Measurements from ENCODE around the gene TRIM68.

The TRIM68 gene

DNA sequence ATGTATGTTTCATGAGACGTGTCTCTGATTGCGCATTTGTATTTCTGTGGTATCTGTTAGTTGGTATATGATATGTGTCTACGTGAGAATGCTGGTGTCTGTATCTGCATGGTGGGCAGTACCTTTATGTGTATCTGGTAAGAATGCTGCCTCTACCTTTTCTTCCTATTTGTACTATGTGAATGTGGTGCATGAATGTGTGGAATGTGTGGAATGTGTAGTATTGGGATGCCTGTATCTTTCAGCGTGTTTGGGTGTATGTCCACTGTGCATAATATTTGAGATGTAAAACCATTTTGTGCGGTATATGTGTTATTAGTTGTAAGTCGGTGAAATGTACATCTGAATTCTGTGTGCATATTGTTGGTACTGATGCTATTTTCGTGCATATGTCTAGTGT is 33.5 kb upstream of the TRIM68 start:
- no peak overlapping the region for H3K4ac ChIP-seq (ENCODE audit: low read depth in 1 of 2, low read length in 2 of 2)
- no peak for DNase-seq
- H2BK5ac ChIP-seq (ENCODE audit: low read depth, low read length, poor library complexity, severe bottlenecking), result no peak overlapping the region
- no peak overlapping the region for H2AFZ ChIP-seq (ENCODE audit: low read depth, low read length)
- H3K27me3 ChIP-seq (ENCODE audit: control insufficient read depth in 1 of 2, insufficient read depth in 1 of 2, low read length in 2 of 2), result peaks cover 5 to 23% of the 10 kb centered on the region in 2 experiments
- H3K9ac ChIP-seq (ENCODE audit: low read length), result no peak overlapping the region
- no peaks in the 10 kb centered on the region for H3K9me3 ChIP-seq (ENCODE audit: control insufficient read depth, low read length)
- 83% methylated on average over 7 of the region's 7 CpGs for WGBS
- no peak overlapping the region for H3K27ac ChIP-seq (ENCODE audit: low read length, poor library complexity, severe bottlenecking)
- H3K14ac ChIP-seq (ENCODE audit: low read length in 2 of 2), result no peak overlapping the region
- no peaks in the 10 kb centered on the region for H3K79me1 ChIP-seq (replicated peaks; ENCODE audit: low read length, poor library complexity, severe bottlenecking)
- H3K4me2 ChIP-seq (ENCODE audit: low read length, poor library complexity, severe bottlenecking), result no peak overlapping the region
- no peak overlapping the region for H4K8ac ChIP-seq (ENCODE audit: low read length)
- H3K36me3 ChIP-seq (ENCODE audit: control insufficient read depth in 1 of 2, insufficient read depth in 2 of 2, low read depth in 1 of 2, low read length in 2 of 2), result no peaks in the 10 kb centered on the region
- no peak overlapping the region for H3K23ac ChIP-seq (ENCODE audit: low read length in 2 of 2)
- no peak overlapping the region for H2BK120ac ChIP-seq (ENCODE audit: low read depth, low read length)
- no peak overlapping the region for H2BK15ac ChIP-seq (ENCODE audit: low read depth, poor library complexity, severe bottlenecking)
- no peak overlapping the region for H3K18ac ChIP-seq (ENCODE audit: low read depth in 1 of 2, low read length in 2 of 2)
- no peak overlapping the region for H2AK5ac ChIP-seq (ENCODE audit: low read length, severe bottlenecking)
- no peak overlapping the region for H3K4me3 ChIP-seq (ENCODE audit: insufficient read depth in 1 of 2, low read depth in 1 of 2, low read length in 2 of 2)
- peaks cover 4% of the 10 kb centered on the region for H3K4me1 ChIP-seq (ENCODE audit: control insufficient read depth, insufficient read depth, low read depth, low read length)
- no peak overlapping the region for H2BK12ac ChIP-seq (ENCODE audit: low read length in 2 of 2)
- H4K91ac ChIP-seq (ENCODE audit: low read length), result no peak overlapping the region

DNA sequence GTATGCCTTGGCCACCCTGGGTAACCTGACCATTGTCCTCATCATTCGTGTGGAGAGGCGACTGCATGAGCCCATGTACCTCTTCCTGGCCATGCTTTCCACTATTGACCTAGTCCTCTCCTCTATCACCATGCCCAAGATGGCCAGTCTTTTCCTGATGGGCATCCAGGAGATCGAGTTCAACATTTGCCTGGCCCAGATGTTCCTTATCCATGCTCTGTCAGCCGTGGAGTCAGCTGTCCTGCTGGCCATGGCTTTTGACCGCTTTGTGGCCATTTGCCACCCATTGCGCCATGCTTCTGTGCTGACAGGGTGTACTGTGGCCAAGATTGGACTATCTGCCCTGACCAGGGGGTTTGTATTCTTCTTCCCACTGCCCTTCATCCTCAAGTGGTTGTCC is 31.9 kb upstream of the TRIM68 start:
- Histone ChIP-seq H2AK5ac (ENCODE audit: low read length, severe bottlenecking) (no peak overlapping the region), H4K8ac (ENCODE audit: low read length) (no peak overlapping the region)
- WGBS, result 87% methylated on average over 6 of the region's 6 CpGs

GRCh38 chr11:4637662-4638047 is 29.6 kb upstream of the TRIM68 start:
- no peak overlapping the region for H3K18ac ChIP-seq (ENCODE audit: low read depth in 1 of 2, low read length in 2 of 2)
- no peak overlapping the region for H4K8ac ChIP-seq (ENCODE audit: low read length)
- H3K4ac ChIP-seq (ENCODE audit: low read depth in 1 of 2, low read length in 2 of 2), result no peak overlapping the region
- H3K9me3 ChIP-seq (ENCODE audit: control insufficient read depth, low read length), result no peaks in the 10 kb centered on the region
- H3K27me3 ChIP-seq (ENCODE audit: control insufficient read depth in 1 of 2, insufficient read depth in 1 of 2, low read length in 2 of 2), result peaks cover 16 to 32% of the 10 kb centered on the region in 2 experiments
- H3K14ac ChIP-seq (ENCODE audit: low read length in 2 of 2), result no peak overlapping the region
- H2BK12ac ChIP-seq (ENCODE audit: low read length in 2 of 2), result no peak overlapping the region
- no peak overlapping the region for H2AK5ac ChIP-seq (ENCODE audit: low read length, severe bottlenecking)
- no peak overlapping the region for H2BK15ac ChIP-seq (ENCODE audit: low read depth, poor library complexity, severe bottlenecking)
- H4K91ac ChIP-seq (ENCODE audit: low read length), result no peak overlapping the region
- no peak overlapping the region for H2BK120ac ChIP-seq (ENCODE audit: low read depth, low read length)
- H2AFZ ChIP-seq (ENCODE audit: low read depth, low read length), result no peak overlapping the region
- no peak overlapping the region for H3K4me2 ChIP-seq (ENCODE audit: low read length, poor library complexity, severe bottlenecking)
- H3K4me3 ChIP-seq (ENCODE audit: insufficient read depth in 1 of 2, low read depth in 1 of 2, low read length in 2 of 2), result no peak overlapping the region
- WGBS, result 85% methylated on average over 3 of the region's 3 CpGs
- H3K9ac ChIP-seq (ENCODE audit: low read length), result no peak overlapping the region
- H2BK5ac ChIP-seq (ENCODE audit: low read depth, low read length, poor library complexity, severe bottlenecking), result no peak overlapping the region
- H3K4me1 ChIP-seq (ENCODE audit: control insufficient read depth, insufficient read depth, low read depth, low read length), result peaks cover 4% of the 10 kb centered on the region
- no peak for DNase-seq
- H3K79me1 ChIP-seq (replicated peaks; ENCODE audit: low read length, poor library complexity, severe bottlenecking), result no peaks in the 10 kb centered on the region
- no peaks in the 10 kb centered on the region for H3K36me3 ChIP-seq (ENCODE audit: control insufficient read depth in 1 of 2, insufficient read depth in 2 of 2, low read depth in 1 of 2, low read length in 2 of 2)
- no peak overlapping the region for H3K27ac ChIP-seq (ENCODE audit: low read length, poor library complexity, severe bottlenecking)
- H3K23ac ChIP-seq (ENCODE audit: low read length in 2 of 2), result no peak overlapping the region

More for the DNA sequence above, 31.9 kb upstream of the TRIM68 start:
- DNase-seq, result no peak
- Histone ChIP-seq H3K9ac (ENCODE audit: low read length) (no peak overlapping the region), H3K9me3 (ENCODE audit: control insufficient read depth, low read length) (no peaks in the 10 kb centered on the region), H2BK120ac (ENCODE audit: low read depth, low read length) (no peak overlapping the region), H2BK12ac (ENCODE audit: low read length in 2 of 2) (no peak overlapping the region), H2BK5ac (ENCODE audit: low read depth, low read length, poor library complexity, severe bottlenecking) (no peak overlapping the region), H3K23ac (ENCODE audit: low read length in 2 of 2) (no peak overlapping the region), H3K4me1 (ENCODE audit: control insufficient read depth, insufficient read depth, low read depth, low read length) (peaks cover 4% of the 10 kb centered on the region), H3K14ac (ENCODE audit: low read length in 2 of 2) (no peak overlapping the region), H3K4me3 (ENCODE audit: insufficient read depth in 1 of 2, low read depth in 1 of 2, low read length in 2 of 2) (no peak overlapping the region), H3K18ac (ENCODE audit: low read depth in 1 of 2, low read length in 2 of 2) (no peak overlapping the region), H3K36me3 (ENCODE audit: control insufficient read depth in 1 of 2, insufficient read depth in 2 of 2, low read depth in 1 of 2, low read length in 2 of 2) (no peaks in the 10 kb centered on the region), H3K27me3 (ENCODE audit: control insufficient read depth in 1 of 2, insufficient read depth in 1 of 2, low read length in 2 of 2) (peaks cover 16 to 32% of the 10 kb centered on the region in 2 experiments), H3K79me1 (replicated peaks; ENCODE audit: low read length, poor library complexity, severe bottlenecking) (no peaks in the 10 kb centered on the region), H3K4me2 (ENCODE audit: low read length, poor library complexity, severe bottlenecking) (no peak overlapping the region), H2BK15ac (ENCODE audit: low read depth, poor library complexity, severe bottlenecking) (no peak overlapping the region), H3K27ac (ENCODE audit: low read length, poor library complexity, severe bottlenecking) (no peak overlapping the region), H3K4ac (ENCODE audit: low read depth in 1 of 2, low read length in 2 of 2) (no peak overlapping the region), H2AFZ (ENCODE audit: low read depth, low read length) (no peak overlapping the region), H4K91ac (ENCODE audit: low read length) (no peak overlapping the region)

- 43% methylated on average over 17 of the region's 21 CpGs for WGBS
- H2AK5ac ChIP-seq (ENCODE audit: low read length, severe bottlenecking), result no peak within 1 kb of the TSS
- H3K14ac ChIP-seq (ENCODE audit: low read length in 2 of 2), result no peak within 1 kb of the TSS
- H4K8ac ChIP-seq (ENCODE audit: low read length), result no peak within 1 kb of the TSS
- H3K27ac ChIP-seq (ENCODE audit: low read length, poor library complexity, severe bottlenecking), result no peak within 1 kb of the TSS
- peaks cover 16 to 32% of the 10 kb centered on the region in 2 experiments for H3K27me3 ChIP-seq (ENCODE audit: control insufficient read depth in 1 of 2, insufficient read depth in 1 of 2, low read length in 2 of 2)
- H2AFZ ChIP-seq (ENCODE audit: low read depth, low read length), result no peak within 1 kb of the TSS
- H2BK12ac ChIP-seq (ENCODE audit: low read length in 2 of 2), result no peak within 1 kb of the TSS
- no peak within 1 kb of the TSS for H2BK15ac ChIP-seq (ENCODE audit: low read depth, poor library complexity, severe bottlenecking)
- peak within 1 kb of the TSS in 1 of 2 experiments; percentile 44 for H3K4me3 ChIP-seq (ENCODE audit: insufficient read depth in 1 of 2, low read depth in 1 of 2, low read length in 2 of 2)
- H3K18ac ChIP-seq (ENCODE audit: low read depth in 1 of 2, low read length in 2 of 2), result no peak within 1 kb of the TSS
- no peaks in the 10 kb centered on the region for H3K9me3 ChIP-seq (ENCODE audit: control insufficient read depth, low read length)
- no peaks in the 10 kb centered on the region for H3K36me3 ChIP-seq (ENCODE audit: control insufficient read depth in 1 of 2, insufficient read depth in 2 of 2, low read depth in 1 of 2, low read length in 2 of 2)
- H2BK5ac ChIP-seq (ENCODE audit: low read depth, low read length, poor library complexity, severe bottlenecking), result no peak within 1 kb of the TSS
- H4K91ac ChIP-seq (ENCODE audit: low read length), result no peak within 1 kb of the TSS
- no peak within 1 kb of the TSS for H2BK120ac ChIP-seq (ENCODE audit: low read depth, low read length)
- peaks cover 4% of the 10 kb centered on the region for H3K4me1 ChIP-seq (ENCODE audit: control insufficient read depth, insufficient read depth, low read depth, low read length)
- peak within 1 kb of the TSS; percentile 29 for H3K4me2 ChIP-seq (ENCODE audit: low read length, poor library complexity, severe bottlenecking)
- H3K9ac ChIP-seq (ENCODE audit: low read length), result no peak within 1 kb of the TSS
- no peak within 1 kb of the TSS for H3K4ac ChIP-seq (ENCODE audit: low read depth in 1 of 2, low read length in 2 of 2)
- peak; percentile 64 for DNase-seq
- no peak within 1 kb of the TSS for H3K23ac ChIP-seq (ENCODE audit: low read length in 2 of 2)
- no peaks in the 10 kb centered on the region for H3K79me1 ChIP-seq (replicated peaks; ENCODE audit: low read length, poor library complexity, severe bottlenecking)
Observed at GRCh38 chr11:4636962-4637661, 29.1 kb upstream of the TRIM68 start, which contains the start of gene OR51D1. TSS of gene OR51D1 (plus strand) at chr11:4637477. CDS start at chr11:4639791, 2,314 bp downstream.
